Activated CD4-positive, CD25-positive, alpha-beta regulatory T cell treated with anti-CD3 and anti-CD28 coated beads, Interleukin-2, amount 50 U/mL, for 16 hours (primary cell): ENCODE data around the gene KIRREL3.

ENCODE experiments used
- DNase-seq: peaks from one replicate; pipeline ENCODE4 v3.0.0-alpha.2; 2020; ENCODE audit warnings: low read depth, low spot score

KIRREL3 gene

DNA sequence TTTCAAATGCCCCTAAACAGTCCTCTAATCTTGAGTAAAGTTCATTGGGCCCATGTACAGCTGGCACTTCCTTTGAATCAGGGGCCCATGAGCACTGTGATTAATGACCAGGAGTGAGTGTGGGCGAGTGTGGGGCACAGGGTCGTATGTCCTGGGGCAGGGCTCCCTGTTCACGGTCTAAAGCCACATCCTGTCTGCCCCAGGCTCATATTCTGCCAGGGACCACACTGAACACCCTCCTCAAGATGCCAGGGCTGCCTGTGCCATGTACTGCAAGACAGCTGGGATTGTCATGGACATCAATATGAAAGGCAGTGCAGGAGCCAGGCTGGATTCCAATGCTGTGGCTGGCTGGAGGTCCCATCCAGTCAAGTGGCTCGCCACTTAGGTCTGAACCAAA, 130.5 kb downstream of the KIRREL3 start:
- no peak for DNase-seq

DNA sequence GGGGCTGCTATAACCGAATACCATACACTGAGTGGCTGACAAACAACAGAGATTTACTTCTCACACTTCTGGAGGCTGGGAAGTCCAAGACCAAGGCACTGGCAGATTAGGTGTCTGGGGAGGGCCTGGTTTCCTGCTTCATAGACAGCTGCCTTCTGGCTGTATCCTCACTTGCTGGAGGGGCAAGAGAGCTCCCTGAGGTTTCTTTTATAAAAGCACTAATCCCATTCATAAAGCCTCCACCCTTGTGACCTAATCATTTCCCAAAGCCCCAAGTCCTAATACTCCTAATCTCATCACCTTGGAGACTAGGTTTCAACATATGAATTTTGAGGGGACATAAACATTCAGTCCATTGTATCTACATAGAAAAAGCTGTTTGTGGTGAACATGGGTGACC, 131.8 kb downstream of the KIRREL3 start:
- DNase-seq, result no peak

DNA sequence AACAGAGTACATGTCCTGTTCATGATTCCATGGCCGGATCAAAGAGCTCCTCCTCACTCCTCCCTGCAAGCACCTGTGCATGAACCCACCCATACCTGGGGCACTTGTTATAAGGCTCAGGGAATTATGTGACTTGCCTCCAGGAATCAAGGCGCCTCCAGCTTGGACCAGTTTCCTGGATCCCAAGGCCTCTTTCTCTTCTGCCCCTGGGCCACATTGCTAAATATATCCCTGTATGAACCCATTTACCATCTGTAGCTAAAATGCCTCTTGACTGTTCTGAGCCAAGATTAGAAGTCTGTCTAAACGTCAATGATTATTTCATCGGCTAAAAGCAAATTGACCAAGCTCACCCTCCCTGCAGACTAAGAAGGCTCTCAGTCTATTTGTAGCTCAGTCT, 135.6 kb downstream of the KIRREL3 start:
- DNase-seq, result no peak

DNA sequence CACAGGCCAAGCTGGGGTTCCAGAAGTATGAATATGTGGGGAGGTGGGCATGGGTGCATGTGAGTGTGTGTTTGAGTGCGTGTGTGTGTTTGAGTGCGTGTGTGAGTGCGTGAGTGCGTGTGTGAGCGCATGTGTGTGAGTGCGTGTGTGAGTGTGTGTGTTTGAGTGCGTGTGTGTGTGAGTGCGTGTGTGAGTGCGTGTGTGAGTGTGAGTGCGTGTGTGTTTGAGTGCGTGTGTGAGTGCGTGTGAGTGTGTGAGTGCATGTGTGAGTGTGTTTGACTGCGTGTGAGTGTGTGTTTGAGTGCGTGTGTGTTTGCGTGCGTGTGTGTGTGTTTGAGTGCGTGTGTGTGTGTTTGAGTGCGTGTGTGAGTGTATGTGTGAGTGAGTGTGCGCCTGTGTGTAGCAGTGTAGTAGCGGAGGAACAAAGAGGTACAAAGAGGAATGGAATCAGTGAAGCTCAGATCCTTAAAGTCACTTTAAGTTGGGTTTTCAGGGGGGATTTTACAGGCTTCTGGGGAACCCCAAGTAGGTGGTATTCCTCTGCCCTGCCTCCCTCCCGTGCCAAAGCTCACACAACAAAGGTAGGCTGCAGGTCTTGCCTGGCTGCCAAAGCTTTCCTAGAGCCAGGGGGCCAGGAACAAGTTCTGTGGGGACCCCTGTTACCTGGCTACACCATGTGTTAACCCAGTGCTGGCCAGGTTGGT, 137.1 kb downstream of the KIRREL3 start:
- DNase-seq, result no peak

DNA sequence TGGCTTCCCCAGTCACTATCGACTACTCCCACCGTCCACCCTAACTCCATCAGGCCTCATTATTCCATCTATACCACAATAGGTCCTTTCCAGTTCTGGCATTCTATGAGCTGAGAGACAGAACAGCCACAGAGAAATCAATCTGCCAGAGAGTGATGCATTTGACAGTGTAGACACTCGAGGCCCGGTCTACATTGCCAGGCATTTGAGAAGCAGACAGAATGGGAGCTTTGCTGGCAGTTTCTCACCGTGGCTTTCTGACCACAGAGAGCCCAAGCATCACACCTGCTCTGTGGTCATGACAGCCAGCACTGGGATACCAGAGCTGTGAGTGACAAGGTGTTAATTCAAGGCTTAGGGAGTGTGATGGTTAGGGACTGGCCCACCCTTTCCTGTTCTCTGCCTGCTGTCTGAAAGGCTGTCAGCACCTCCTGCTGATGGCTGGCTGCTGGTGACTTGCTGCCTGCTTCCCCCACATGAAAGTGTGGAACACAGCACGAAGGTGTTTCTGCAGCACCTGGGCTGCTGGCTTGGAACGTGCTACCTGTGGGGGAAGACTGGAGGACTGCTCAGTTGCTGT, 137.8 kb downstream of the KIRREL3 start:
- DNase-seq, result no peak

DNA sequence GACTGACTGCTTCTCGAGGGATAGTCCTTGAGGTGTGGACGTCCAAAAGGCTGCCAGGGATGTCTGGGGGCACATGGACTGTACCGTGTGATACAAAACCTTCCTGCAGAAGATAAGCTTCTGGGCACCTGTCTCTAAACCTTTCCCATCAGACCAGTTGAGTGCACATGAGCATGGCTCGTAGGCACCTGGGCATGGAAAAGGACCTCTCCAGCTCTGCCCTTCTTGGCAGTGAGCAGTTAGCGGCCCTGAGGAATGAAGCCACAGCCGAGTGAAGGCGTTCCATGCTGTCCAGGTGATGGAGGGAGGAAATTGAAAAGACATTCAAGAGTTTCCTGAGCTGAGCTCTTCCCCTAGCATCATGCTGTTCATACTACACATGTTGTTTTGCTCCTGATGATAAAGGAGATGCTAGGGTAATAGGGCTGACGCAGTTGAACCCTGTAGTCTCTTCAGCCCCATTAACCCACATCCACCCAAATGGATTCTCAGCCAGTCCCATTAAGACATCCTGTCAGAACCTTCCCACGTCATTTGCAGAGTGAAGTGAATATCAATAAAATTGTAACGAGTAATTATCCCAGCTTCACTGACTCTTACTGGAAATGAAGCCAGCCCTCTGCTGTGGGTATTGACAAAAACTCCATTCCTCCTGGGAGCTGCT, 138.6 kb downstream of the KIRREL3 start:
- no peak for DNase-seq

DNA sequence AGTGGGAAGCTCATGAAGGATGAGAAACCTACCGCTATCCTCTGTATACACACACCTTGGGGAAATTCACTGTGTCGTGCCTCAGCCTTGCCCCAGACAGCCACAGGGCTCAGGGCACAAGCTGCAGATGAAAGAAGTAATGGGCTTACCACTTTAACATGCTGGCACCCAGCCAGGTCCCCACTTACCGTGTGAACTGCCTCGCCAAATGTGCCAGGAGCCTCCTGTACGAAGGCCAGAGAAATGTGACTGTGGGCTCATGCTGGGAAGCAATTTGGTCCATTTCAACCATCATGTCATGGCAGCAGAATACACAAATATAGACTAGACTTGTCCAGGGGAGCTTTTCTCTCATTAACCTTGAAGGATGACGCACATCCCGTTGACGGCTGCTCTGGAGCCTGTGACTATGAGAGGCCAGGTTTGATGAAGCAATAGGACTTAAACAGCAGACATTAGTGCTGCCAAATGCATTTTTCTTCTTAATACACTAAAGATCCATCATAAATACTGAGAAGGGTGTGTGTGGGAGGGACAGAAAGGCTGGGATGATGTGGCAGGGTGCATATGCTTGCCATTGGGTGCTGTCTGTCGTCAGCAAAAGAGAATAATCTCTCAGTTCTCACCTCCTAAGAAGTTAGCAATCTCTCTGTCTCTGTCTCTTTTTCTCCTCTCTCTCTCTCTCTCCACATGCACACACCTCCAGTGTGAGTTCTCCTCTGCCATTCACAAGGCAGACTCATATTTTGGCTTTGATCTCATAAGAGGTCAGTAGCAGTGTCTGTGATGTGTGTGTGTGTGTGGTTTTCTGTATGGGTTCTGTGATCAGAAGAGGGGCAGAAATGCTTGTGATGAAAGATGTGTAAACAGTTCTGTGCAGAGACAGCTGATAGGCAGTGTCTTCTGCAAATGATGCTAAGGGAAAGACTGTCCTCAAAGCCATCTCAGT, 142.4 kb downstream of the KIRREL3 start:
- no peak for DNase-seq

DNA sequence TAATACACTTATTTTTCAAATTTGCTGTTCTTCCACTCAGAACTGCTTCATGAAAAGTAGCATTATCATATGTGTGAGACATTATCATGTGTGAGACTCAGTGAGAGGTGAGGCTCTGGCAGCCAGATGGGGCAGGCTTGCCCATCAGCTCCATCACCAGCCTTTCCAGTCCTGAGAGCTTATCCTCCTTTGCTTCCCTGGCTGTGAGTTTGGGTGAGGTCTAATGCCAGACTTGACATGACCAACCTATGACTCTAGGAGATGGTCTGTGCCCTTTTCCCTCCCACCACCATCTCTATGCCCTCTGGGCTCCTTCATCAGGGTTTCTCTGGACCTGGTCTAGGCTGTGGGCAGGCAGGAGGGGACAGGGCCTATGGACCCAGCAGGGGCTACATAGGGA, 145.0 kb downstream of the KIRREL3 start:
- DNase-seq, result no peak

DNA sequence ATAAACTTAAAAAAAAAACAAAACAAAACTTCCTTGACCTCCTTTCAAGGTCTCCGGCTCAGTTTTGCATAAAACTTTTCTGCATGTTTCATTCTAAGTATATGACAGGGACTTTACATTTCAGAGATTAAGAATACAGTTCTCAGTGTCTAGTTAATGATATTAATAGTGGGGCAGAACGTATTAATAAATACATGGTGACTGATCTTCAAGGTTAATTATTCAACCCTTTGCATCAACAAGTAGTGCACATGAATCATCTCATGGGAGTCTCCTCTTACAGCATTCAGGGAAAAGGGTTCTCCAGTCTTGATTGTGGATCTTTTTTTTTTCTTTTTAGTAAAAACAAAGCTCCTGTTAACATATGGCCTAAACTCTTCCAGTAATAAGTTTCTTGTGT, 146.8 kb downstream of the KIRREL3 start:
- no peak for DNase-seq

DNA sequence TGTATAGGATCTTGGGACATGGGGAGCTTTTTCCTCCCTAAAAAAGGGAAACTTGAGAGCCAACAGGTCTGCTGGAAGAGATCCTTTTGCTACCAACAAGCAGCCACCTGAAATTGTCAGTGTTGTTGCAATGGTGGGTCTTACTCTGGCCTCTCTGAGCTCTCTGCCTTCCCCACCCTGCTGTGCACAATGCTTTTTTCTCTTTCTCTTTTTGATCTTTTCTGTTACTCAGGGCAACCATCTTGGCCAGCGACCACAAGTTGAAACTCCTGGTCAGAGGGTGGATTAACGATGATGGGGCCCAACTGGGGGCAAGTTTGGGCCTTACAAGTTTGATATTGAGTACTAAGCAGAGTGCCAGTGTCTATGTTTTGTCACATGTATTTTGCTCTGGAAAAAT, 155.8 kb downstream of the KIRREL3 start:
- no peak for DNase-seq

DNA sequence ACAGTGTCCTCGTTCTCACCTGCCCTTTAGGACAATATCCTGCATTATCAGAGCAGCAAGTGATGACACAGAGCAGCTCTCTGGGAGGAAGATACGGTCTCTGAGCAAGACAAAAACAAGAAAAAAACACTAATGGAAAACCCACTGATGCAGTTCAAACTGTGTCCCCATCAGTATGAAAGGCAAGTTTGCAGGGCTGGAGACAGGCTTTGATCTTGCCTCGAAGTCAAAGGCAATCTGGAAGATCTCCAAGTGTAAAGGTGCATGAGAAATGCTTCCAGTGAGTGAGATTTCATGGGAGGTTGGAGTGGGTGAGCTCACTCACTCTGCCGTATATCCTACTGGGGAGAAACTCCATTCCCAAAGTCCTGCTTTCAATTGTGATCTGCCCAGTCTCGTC, 157.5 kb downstream of the KIRREL3 start:
- DNase-seq, result no peak

DNA sequence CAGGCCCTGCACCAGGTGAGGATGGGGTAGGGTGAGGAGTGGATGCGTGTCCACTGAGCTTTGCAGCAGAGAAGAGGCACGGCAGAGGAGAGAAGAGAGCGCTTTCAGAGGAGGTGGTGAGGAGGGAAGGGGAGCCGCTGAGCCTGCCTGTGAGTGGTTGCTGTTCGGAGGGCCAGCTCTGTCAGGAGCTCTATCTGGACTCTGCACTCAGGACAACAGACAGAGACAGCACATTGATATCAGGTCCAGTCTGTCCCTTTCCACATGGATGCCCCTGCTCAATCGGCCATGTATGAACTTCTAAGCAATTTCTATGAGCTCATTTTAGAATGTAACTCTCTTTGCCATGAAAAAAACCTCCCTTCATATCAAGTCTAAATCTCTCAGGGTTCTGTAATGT, 158.6 kb downstream of the KIRREL3 start:
- no peak for DNase-seq

DNA sequence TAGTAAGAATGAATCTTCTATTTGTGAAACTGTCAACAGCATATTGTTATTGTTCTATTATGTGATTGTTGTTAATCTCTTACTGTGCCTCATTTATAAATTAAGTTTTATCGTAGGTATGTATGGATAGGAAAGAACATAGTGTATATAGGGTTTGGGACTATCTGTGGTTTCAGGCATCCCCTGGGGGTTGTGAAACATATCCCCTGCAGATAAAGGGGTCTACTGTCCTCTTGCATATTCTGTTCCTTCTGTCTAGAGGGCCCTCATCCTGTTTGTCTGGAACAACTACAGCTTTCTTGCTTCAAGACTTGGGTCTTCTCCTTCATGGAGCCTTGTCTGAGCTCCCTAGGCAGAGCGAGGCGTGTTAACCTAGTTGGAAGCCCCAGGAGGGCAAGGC, 159.6 kb downstream of the KIRREL3 start:
- DNase-seq, result no peak

DNA sequence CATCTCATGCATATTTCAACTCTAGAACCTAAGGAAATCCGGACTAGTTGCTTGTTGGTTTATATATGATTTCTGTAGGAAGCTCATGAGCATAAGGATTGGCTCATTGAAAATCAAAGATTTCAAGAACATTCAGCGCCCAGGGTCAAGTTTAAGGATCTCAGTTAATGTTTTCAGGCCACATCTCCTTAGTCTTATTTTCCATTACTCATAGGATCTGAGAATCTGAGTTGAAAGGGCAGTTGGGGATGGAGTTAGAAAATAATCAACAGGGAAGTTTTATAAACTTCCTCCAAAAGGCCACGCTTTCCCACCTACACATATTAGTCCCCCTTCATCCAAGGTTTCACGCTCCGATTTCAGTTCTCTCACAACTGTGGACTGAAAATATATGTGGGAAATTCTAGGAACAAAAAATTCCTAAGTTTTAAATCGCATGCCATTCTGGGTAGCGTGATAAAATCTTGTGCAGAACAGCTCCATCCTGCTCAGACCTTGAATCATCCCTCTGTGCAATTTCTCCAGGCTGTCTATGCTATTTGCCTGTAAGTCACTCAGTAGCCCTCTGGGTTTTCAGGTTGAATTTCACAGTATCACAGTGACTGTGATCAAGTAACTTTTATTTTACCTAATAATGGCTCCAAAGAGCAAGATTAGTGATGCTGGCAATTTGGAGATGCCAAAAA, 160.2 kb downstream of the KIRREL3 start:
- DNase-seq, result no peak

DNA sequence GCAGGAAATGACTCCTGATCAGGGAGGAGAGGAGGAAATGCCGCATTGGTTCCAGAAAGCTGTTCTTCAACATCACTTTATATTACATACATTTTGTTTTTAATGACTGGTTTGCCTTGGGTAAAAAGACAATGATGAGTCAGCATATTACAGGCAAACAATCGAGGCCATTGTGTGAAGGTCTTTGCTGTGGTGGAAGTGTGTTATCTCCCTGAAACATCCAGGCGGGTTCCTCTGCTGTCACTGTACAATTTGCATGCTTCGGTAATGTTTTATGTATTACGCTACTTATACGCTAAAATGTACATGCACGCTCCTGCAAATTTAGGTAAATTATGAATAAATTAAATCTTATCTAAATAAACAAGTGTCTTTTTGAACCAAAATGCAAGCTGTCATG, 161.1 kb downstream of the KIRREL3 start:
- no peak for DNase-seq

DNA sequence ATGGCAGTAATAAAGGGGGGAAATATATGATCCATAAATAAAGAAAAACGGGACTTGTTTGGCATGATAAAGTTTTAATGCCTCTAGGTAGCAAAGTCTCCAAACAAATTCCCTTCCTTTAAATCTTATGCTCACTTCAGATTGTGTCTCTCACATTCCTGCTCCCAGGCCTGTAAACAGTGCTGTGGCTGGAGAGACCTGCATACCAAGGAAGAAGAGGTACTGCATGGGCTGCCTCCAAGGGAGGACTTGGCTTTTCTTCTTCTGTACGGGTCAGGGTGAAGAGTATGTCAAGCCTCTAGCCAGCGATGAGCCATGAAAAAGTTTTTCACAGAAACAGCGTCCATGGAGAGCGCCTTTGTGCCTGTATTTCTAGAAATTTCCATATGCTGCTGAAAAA, 161.8 kb downstream of the KIRREL3 start:
- no peak for DNase-seq

DNA sequence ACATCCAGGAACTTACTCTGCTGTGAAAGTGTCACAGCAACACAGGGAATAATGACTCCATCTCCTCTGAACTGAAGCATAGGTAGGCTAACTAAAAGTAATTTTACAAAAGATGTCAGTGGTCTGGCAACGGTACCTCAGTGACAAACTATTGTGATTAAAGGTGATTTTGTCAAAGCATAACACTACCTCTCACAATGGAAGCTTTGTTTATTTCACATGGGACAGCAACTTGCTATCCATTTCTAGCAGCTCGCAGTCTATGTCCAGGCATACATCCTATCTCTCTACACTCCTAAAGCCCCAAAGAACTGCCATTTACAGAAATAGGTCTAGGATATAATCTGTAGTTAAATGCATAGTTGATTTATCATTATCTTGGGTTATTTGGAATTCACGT, 163.0 kb downstream of the KIRREL3 start:
- DNase-seq, result no peak

DNA sequence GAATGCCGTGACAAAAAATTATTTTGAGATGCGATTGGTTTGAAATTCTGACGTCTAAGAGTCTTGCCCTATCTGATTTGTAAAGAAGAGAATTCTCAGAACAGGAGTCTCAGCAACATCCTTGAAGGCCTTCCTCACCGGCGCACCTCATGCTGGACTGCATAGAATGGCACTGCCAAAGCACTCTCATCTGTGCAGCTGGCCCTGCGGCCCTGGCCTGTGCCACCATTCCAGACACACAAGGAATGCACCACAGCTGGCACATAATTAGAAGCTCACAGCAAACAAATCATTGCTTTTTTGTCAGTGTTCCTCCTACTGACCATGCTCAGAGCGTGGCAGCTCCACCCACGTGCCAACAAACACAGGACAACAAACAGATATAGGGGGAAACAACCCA, 166.0 kb downstream of the KIRREL3 start:
- no peak for DNase-seq

DNA sequence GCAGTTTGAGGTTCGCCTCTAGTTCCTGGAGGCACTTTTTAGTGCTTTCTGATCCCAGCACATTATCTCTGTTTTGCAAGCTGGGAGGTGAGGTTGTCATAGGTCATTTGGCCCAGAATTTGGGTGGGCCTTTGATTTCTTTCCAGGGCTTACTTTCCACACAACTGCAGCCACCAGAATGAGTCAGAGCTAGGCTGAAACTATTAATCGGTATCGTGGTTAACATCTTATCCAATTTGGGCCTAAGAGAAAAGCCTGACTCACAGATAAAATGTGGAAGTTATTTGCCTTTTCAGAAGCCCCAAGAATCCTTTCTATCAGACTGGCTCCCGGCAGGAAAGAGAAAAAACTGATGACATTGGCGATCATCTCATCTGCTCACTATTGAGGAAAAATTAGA, 166.4 kb downstream of the KIRREL3 start:
- no peak for DNase-seq

DNA sequence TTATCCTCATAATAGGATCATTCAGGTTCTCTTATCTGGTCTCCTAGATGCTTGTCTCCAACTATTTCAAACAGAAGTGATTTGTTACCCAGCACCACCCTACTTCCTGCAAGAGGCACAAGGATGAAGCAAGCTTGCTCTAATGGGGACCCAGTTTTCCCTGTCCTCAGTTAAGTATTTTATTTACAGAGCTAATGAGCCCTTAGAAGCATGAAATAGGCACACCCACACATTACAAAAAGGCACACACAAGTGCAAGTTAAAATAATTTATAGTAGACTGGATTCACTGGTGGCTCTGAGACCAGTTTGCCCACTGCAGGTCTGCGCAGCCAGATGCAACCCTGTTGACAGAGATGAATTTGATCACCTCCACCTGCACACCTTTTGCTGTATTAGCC, 167.5 kb downstream of the KIRREL3 start:
- DNase-seq, result no peak

DNA sequence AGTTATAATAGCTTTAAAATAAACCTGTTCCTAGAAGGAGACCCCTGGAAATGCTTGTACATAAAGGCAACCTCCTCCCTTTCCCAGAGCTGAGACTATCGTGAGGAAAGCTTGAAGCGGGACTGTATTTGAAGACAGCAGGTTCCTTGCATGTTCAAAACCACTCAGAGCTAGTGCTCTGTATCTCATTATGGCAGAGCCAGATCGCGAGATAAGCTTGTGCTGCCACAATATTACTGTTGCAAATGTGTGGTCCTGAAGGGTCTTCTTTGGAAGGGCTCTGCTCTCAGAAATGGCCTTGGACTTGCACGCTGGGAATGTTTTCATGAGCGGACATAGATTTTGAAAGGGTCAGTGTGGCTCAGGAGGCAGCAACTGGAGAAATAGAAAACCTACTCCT, 168.2 kb downstream of the KIRREL3 start:
- no peak for DNase-seq
